Neuronal stem cell (in vitro differentiated cells): ENCODE results near the gene METTL27.
"Not testable (repeated sequence)": the region's sequence is repeated elsewhere in the genome, so short reads cannot be mapped to it uniquely, and the experiment has no call there.

Experiments used
- DNase-seq: peaks from one replicate; pipeline ENCODE4 v3.0.0-alpha.2; 2013; ENCODE audit warnings: low spot score
- H2AFZ ChIP-seq: one replicate; pipeline ENCODE4 v1.6.1; 2013; ENCODE audit warnings: mild to moderate bottlenecking, low read length, inconsistent platforms
- H2AK5ac ChIP-seq: 2 replicates; pipeline ENCODE4 v1.6.1; 2013; ENCODE audit warnings: low read depth, mild to moderate bottlenecking, inconsistent platforms, low read length, moderate library complexity, mixed read lengths
- H2BK120ac ChIP-seq: 2 replicates; pipeline ENCODE4 v1.6.1; 2013; ENCODE audit warnings: low read depth, mild to moderate bottlenecking, inconsistent platforms, low read length, moderate library complexity, mixed read lengths
- H2BK12ac ChIP-seq: one replicate; pipeline ENCODE4 v1.6.1; 2013; ENCODE audit warnings: low read length, inconsistent platforms
- H2BK15ac ChIP-seq: 2 replicates; pipeline ENCODE4 v1.6.1; 2013; ENCODE audit warnings: mild to moderate bottlenecking, low read length, inconsistent platforms, mixed read lengths
- H2BK5ac ChIP-seq: one replicate; pipeline ENCODE4 v1.6.1; 2013; ENCODE audit warnings: inconsistent platforms, mild to moderate bottlenecking, low read length, moderate library complexity
- H3K14ac ChIP-seq: one replicate; pipeline ENCODE4 v1.6.1; 2013; ENCODE audit warnings: low read length, inconsistent platforms
- H3K18ac ChIP-seq: 2 replicates; pipeline ENCODE4 v1.6.1; 2013; ENCODE audit warnings: low read length, inconsistent platforms
- H3K23ac ChIP-seq: 2 replicates; pipeline ENCODE4 v1.6.1; 2013; ENCODE audit warnings: low read depth, mild to moderate bottlenecking, mixed read lengths, low read length, inconsistent platforms; ENCODE audit not compliant: poor library complexity
- H3K27ac ChIP-seq: replicated peaks from 3 replicates; pipeline ENCODE4 v1.5.1; 2013; ENCODE audit warnings: low read length, inconsistent platforms
- H3K27me3 ChIP-seq, 3 experiments: 2 replicates each; pipeline ENCODE4 v1.6.1; 2013; ENCODE audit warnings: low read length in 3 of 3, mild to moderate bottlenecking in 2 of 3, inconsistent platforms in 1 of 3, low read depth in 1 of 3, mixed read lengths in 1 of 3, moderate library complexity in 1 of 3; ENCODE audit not compliant: control insufficient read depth in 3 of 3, insufficient read depth in 3 of 3
- H3K36me3 ChIP-seq, 2 donors: replicated peaks in 1 of 2; 2 replicates each; pipeline ENCODE4 v1.6.1; 2013; ENCODE audit warnings: low read length in 2 of 2; ENCODE audit not compliant: control insufficient read depth in 2 of 2, insufficient read depth in 2 of 2
- H3K4ac ChIP-seq: 2 replicates; pipeline ENCODE4 v1.6.1; 2013; ENCODE audit warnings: inconsistent platforms, mild to moderate bottlenecking, low read length, moderate library complexity
- H3K4me1 ChIP-seq, 2 donors: 1 replicate in 1 of 2; 2 replicates in 1 of 2; pipeline ENCODE4 v1.6.1; 2013; ENCODE audit warnings: low read length in 2 of 2, low read depth in 1 of 2; ENCODE audit not compliant: control insufficient read depth in 2 of 2, insufficient read depth in 1 of 2
- H3K4me2 ChIP-seq: one replicate; pipeline ENCODE4 v1.6.1; 2013; ENCODE audit warnings: mild to moderate bottlenecking, low read length, inconsistent platforms; ENCODE audit not compliant: insufficient read depth, poor library complexity, severe bottlenecking
- H3K4me3 ChIP-seq, 2 donors: 2 replicates each; pipeline ENCODE4 v1.5.1; 2013; ENCODE audit warnings: low read length in 2 of 2, mild to moderate bottlenecking in 2 of 2, inconsistent platforms in 1 of 2, moderate library complexity in 1 of 2
- H3K79me1 ChIP-seq: one replicate; pipeline ENCODE4 v1.6.1; 2013; ENCODE audit warnings: low read depth, mild to moderate bottlenecking, inconsistent platforms, low read length, moderate library complexity
- H3K9ac ChIP-seq: one replicate; pipeline ENCODE4 v1.6.1; 2013; ENCODE audit warnings: mild to moderate bottlenecking, low read depth, low read length, inconsistent platforms; ENCODE audit not compliant: poor library complexity
- H3K9me3 ChIP-seq, 2 donors: replicated peaks in 1 of 2; 2 replicates each; pipeline versions ENCODE3 to v1.6.1; 2013; ENCODE audit warnings: low read length in 2 of 2, mild to moderate bottlenecking in 2 of 2, inconsistent platforms in 1 of 2, low read depth in 1 of 2, mixed read lengths in 1 of 2, moderate library complexity in 1 of 2; ENCODE audit not compliant: control insufficient read depth in 2 of 2, insufficient read depth in 1 of 2
- H4K8ac ChIP-seq: one replicate; pipeline ENCODE4 v1.6.1; 2013; ENCODE audit warnings: low read depth, mild to moderate bottlenecking, inconsistent platforms, low read length, moderate library complexity
- H4K91ac ChIP-seq: one replicate; pipeline ENCODE4 v1.6.1; 2013; ENCODE audit warnings: low read length, low read depth, mild to moderate bottlenecking, inconsistent platforms; ENCODE audit not compliant: poor library complexity
- WGBS, 2 donors: extraction: QIAGEN DNeasy Blood & Tissue Kit; methylation state at CpG; one replicate each; pipeline ENCODE4 v1.1.7; 2013; ENCODE audit warnings: missing lambda C conversion rate in 2 of 2, mixed read lengths in 1 of 2; ENCODE audit not compliant: insufficient read length in 2 of 2, insufficient replicate concordance in 1 of 2; ENCODE audit errors: extremely low coverage in 2 of 2; 5-methylcytosine and 5-hydroxymethylcytosine counted together

The METTL27 gene

DNA sequence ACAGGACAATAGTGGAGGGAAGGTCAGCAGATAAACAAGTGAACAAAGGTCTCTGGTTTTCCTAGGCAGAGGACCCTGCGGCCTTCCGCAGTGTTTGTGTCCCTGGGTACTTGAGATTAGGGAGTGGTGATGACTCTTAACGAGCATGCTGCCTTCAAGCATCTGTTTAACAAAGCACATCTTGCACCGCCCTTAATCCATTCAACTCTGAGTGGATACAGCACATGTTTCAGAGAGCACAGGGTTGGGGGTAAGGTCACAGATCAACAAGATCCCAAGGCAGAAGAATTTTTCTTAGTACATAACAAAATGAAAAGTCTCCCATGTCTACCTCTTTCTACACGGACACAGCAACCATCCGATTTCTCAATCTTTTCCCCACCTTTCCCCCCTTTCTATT lies 45.7 kb downstream of the METTL27 start:
- H3K23ac ChIP-seq, H4K8ac ChIP-seq, H3K27me3 ChIP-seq, H2AFZ ChIP-seq, H3K4me2 ChIP-seq, H3K4me1 ChIP-seq, H3K9me3 ChIP-seq, H4K91ac ChIP-seq, H3K4ac ChIP-seq, H3K79me1 ChIP-seq, H3K14ac ChIP-seq, H2BK120ac ChIP-seq, DNase-seq, H3K4me3 ChIP-seq, H3K36me3 ChIP-seq, H2BK15ac ChIP-seq, H3K18ac ChIP-seq, H2AK5ac ChIP-seq, H3K27ac ChIP-seq, H2BK5ac ChIP-seq, H2BK12ac ChIP-seq, H3K9ac ChIP-seq: not testable (repeated sequence)
- WGBS, 2 donors, result no CpG with 5 or more reads among the region's 6 CpGs

GRCh38 chr7:73795188-73795587 lies 47.1 kb downstream of the METTL27 start:
- H3K79me1 ChIP-seq, H3K4me1 ChIP-seq, H2BK120ac ChIP-seq, H3K23ac ChIP-seq, H3K9ac ChIP-seq, H3K4me2 ChIP-seq, H3K14ac ChIP-seq, H2BK12ac ChIP-seq, H3K27ac ChIP-seq, H3K18ac ChIP-seq, H2AFZ ChIP-seq, H3K4me3 ChIP-seq, H3K27me3 ChIP-seq, H2BK5ac ChIP-seq, H2BK15ac ChIP-seq, H3K9me3 ChIP-seq, H4K8ac ChIP-seq, H3K4ac ChIP-seq, H4K91ac ChIP-seq, H3K36me3 ChIP-seq, H2AK5ac ChIP-seq, DNase-seq: not testable (repeated sequence)

GRCh38 chr7:73791170-73791690 lies 51.1 kb downstream of the METTL27 start:
- H2AFZ ChIP-seq, result peak overlapping the region; percentile 13
- H4K8ac ChIP-seq, H4K91ac ChIP-seq, H3K27ac ChIP-seq, H3K14ac ChIP-seq, DNase-seq, H2BK5ac ChIP-seq, H3K27me3 ChIP-seq, H3K4me1 ChIP-seq, H3K18ac ChIP-seq, H3K23ac ChIP-seq, H3K9ac ChIP-seq, H2AK5ac ChIP-seq, H3K4me2 ChIP-seq, H3K4ac ChIP-seq, H2BK15ac ChIP-seq, H3K36me3 ChIP-seq, H3K79me1 ChIP-seq, H3K9me3 ChIP-seq, H3K4me3 ChIP-seq, H2BK12ac ChIP-seq, H2BK120ac ChIP-seq: not testable (repeated sequence)
- WGBS, 2 donors, result no CpG with 5 or more reads among the region's 7 CpGs

DNA sequence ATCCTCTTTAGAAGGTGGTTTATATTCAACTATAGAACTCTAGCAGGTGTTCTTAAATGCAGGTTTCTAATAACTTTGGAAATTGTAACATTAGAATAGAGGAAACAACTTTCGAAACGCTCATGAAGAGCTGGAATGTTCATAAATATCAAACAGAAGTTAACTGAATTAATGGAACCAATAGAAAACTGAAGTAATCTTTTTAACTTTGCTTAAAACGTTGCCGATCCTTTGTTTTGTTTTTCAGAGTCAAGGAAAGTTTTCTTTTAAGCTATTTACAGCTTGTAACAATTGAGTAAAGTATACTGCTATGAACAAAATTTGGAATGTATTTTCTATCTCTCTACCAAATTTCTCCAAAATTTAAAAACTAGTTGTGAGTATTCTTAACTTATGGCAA lies 53.3 kb downstream of the METTL27 start:
- Histone ChIP-seq H3K23ac (no peak overlapping the region), H3K14ac (no peak overlapping the region), H4K8ac (no peak overlapping the region), H3K18ac (no peak overlapping the region), H2BK15ac (no peak overlapping the region), H3K4ac (no peak overlapping the region), H3K27me3 (no peaks in the 10 kb centered on the region), H3K9ac (no peak overlapping the region), H2BK12ac (no peak overlapping the region), H2AFZ (no peak overlapping the region), H3K36me3 (no peaks in the 10 kb centered on the region), H3K4me1 (peaks cover 0 to 3% of the 10 kb centered on the region in 2 donors), H3K79me1 (no peaks in the 10 kb centered on the region), H2AK5ac (no peak overlapping the region), H3K4me2 (no peak overlapping the region), H2BK5ac (no peak overlapping the region), H3K9me3 (no peaks in the 10 kb centered on the region), H2BK120ac (no peak overlapping the region), H3K4me3 (no peak overlapping the region), H4K91ac (no peak overlapping the region), H3K27ac (no peak overlapping the region)
- WGBS, 2 donors, result no CpG with 5 or more reads among the region's 4 CpGs
- no peak for DNase-seq
